HG03575 (cell line): ENCODE measurements around the gene RNF227.

ENCODE experiments used
- ATAC-seq: cut with Tn5 transposase; IDR thresholded peaks from one replicate; pipeline ENCODE4 v1.9.1; 2021; ENCODE audit not compliant: unreplicated experiment, insufficient number of reproducible peaks, low FRiP score; ENCODE audit errors: extremely low read depth

RNF227 gene

DNA sequence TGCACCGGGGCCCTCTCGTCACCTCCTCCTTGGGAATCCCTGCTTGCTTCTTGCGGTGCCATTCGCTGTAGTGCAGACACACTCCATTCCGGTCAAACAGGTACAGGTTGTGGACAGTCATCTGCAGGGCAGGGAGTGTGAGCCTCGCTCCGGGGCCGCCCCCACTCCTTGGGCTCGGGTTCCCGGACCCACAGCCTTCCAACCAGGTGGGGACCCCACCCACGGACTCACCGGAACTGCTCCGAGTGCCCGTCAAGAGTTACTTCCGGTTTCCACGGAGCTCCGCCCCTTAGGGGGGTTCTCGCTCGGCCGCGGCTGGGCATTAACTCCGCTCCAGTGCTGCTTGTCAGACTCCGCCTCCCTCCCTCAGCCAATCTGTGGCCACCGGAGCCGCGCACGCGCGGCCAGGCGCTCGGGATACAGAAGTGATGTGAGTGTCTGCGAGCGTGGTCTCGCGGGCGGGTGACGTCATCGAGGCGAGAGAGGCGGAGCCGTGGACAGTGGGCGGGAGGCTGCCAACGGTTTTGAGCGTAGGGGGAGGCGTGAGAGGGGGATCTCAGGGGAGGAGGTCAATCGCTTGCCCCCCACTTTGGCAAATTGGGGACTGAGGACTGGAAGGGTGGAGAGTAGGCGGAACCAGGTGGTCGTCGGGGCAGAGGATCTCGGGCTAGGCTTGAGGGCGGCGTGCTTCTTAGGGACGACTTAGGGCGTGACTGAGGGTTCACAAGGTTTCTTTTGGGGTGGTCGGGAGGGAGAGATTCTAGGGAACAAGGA is 15.8 kb upstream of the RNF227 start, which contains the start of the genes CNTROB and TRAPPC1:
CNTROB (plus strand) TSS at position 498 of the 774 bp plus-strand sequence. CDS start 874 bp downstream, outside the sequence.
TRAPPC1 (minus strand) TSS at position 238 of the 774 bp plus-strand sequence; CDS start at position 121, 117 bp downstream.
- peak; percentile 45 for ATAC-seq

DNA sequence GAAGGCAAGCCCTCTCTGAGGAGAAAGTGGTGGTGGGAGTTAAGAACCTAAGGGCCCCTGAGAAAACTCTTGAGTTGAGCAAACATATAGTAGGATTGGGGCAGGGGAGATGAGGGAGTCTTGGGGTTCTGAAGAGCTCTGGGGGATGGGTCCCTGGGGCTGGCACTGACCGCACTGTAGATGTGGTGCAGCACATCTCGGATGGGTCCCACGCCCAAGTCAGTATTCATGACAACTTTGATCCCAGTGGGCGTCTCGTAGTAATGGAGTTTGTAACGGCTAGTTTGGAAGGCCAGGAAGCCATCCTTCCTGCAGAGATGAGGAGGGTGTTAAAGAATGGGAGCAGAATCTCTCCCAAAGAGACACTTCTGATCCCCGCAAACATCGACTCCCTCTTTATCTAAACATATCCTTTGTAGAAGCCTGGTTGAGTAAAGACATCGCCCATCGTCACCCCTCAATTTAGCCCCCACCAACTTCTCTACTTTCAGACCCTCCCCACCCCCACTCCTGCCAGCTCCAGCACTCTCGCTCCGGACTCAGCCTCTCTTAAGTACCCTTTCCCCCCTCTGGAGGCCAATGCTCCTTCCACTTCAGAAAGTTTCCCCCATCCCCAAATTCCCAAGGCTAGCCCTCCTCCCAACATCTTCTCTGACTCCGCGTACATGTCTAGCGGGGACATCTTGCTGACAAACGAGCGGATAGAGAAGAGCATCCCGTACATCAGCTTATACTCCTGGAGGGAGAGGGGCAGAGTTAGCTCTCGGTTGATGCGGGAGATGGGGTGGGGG is 14.9 kb upstream of the RNF227 start:
- no peak for ATAC-seq

DNA sequence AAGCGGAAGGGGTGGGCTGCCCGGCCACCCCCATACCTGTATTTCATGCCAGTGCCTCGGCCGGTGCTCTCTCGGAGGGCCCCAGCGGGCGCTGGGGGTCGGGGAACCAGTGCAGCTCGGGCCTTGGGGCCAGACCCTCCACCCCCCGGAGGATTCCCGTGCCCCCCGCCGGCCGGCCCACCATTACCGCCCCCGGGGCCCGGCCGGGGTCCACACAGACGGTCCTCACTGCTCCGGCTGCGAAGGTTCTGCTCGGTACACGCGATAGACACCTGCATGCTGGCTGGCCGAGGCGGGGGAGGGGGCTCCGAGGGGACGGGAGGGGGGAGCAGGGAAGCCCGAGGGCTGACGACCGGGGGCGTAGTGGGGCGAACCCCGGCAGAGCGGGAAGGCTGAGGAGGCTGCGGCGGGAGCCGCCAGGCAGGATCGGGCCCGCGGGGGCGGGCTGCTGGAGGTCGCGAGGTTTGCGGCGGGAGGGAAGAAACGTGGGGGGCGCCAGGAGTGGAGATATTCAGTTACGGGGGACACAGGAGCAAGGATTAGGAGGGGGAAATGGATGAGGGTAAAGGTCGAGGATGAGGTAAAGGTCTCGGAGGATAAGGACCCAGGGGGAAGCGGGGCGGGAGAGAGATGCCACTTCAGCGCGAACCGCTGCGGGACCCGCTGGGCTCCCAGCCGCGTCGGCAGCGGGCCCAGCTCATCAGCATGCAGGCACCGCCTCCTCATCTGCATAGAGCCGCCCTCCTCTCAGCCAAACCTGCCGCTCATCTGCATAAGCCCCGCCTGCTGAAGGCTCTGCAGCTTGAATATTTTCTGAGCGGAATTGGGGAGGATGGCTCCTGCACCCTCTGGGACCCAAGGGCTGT is 13.3 kb upstream of the RNF227 start, which contains the start of gene KCNAB3:
KCNAB3 (minus strand) TSS at position 699 of the 866 bp plus-strand sequence; CDS start at position 278, 421 bp downstream.
- ATAC-seq: no peak

DNA sequence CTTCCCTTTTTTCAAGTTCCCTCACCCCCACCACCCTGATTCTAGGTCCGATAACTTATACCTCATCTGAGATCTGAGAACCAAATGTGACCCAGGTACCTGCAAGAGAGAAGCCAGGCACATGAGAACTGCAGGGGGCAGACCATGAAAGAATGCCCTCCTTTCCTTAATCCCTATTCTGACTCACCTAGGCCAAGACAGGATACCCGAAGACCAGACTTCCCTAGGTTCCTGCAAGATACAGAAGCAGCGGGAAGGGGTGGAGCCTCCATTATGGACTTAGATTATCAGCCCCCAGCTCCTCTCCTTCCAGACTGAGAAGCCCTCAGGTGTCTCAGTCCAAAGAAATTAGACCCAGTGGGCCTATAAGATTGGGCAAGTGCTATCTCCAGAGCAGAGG is 11.5 kb upstream of the RNF227 start:
- no peak for ATAC-seq

DNA sequence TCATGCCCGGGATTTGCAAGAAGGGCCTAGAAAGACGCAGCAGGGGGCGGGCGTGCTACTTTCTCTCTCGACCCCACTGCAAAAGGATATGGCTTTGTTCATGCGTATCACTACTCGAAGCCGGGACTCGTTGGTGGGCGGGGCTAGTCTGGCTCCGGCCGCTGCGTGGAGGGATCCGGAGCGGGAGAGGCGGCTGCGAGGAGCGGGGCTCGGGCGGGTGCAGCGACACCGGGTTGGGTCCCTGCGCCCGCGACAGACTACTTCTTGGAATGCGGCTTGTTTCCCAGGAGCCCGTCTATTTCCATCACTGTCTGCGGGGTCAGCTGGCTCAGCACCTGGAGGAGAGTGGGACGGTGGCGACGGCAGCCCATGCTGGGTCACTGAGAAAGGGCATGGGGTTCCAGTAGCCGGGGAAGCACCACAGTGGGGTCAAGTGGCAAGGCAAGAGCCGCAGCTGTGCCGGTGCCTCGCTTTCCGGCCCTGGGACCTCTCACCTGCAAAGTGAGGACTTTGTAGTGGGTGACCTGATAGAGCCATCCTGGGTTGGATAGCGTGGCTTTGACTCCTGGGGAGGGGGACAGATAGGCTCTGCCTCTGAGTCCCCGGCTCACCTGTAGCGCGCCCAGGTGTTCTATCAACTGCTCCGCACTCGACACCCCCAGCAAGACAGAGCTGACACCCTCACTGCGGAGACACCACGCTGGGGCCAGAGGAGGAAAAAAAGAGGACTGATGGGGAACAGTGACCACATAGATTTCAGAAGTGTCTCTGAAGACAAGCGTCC is 6.9 kb upstream of the RNF227 start:
- ATAC-seq: no peak

DNA sequence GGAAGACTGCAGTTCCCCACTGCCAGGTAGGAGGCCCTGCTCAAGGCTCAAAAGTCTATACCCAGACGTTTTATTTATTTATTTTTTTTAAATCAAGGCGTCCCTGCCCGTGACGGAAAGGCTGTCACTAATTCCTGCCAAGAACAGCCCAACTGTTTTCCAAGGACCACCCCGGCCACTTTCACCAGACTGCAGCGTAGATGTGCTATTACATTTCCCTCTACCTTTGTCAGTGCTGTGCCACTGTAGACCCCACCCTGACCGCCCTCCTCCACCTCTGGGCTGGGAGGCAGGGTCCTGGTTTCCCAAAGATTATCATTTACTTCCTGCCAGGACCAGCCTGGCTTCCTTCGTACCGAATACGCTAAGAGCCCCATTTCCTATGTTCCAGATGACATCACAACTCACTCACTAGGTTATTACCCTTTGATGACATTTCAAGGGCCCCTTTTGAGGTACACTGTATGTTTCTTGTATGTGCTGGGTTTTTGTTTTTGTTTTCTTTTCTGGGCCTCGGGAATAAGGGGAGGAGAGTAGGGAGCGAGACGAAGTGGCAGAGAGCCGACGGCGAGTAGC is 6.3 kb upstream of the RNF227 start:
- no peak for ATAC-seq

DNA sequence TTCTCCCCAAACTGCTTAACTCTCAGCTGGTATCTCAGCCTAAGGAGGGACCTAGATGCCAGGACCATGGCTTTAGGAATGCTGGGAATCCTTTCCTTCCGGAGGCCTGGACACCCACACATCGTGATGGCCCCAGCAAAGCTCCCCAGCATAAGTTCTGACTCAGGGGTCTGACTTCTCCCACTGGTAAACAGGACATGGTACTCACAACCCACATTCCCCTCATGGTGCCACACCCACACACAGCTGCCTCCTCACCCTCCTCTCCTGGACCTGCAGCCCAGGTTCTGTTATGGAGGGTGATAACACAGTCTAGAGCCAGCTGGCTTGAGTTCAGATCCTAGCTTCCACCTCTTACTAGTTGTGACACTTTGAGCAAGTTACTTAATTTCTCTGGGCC is 719 bp upstream of the RNF227 start:
- ATAC-seq: no peak

DNA sequence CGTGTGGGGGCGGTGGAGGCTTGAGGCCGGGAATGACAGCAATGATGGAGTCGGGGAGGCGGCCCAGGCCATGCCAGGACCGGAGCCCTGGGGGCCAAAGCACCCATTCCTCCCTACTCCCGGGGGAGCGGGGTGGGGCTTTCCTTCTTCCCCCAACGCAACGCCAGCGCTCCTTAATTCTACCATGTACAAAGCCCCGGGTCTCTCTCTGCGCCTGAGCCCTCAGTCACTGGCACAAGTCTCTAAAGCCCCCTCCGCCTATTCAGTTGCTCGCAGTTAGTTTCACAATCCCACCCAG is 245 bp upstream of the RNF227 start:
- ATAC-seq: no peak

DNA sequence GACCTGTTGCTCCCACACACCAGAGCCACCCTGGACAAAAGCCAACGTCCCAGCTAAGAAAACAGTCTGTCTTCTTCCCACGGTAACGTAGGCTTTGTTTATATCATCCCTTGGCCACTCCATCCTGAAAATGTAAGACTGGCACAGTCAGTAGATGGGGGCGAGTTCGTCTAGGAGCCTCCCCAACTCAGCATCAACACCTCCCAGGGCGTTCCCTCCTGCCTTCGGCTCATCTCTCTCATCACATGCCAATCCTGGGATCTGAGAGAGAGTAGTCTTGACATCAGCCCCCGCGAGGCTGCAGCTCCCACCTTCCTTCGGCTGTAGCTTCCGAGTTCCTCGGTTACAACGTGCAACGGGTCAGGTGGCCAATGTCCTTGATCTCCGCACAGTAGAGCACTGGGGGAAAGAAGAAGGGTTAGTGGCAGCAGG is 894 bp downstream of the RNF227 start:
- no peak for ATAC-seq

DNA sequence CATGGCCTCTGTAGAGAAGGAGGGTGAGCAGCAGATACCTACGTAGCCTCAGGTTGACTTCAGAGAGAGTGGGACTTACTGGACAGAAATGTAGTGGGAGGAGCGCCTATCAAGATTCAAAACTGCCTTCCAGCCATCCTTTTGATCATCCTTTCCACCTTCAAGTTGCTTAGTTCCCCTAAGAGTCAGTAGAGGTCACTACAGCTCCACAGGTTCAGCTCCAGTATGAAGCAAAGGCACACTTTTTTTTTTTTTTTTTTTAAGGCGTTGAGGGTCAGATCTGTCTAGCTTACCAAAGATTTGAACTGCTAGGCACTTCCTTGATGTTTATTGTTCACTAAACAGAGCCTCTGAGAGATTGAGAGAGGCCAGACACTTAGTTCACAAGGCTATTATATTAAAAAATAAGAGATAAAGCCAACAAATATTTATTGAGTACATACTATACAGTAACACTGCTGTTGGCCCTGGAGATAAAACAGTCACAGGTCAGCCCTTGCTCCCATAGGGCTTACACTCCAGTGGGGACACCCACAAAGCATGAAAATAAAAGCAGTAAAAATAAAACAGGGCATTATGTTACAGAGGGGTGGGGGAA is 3.1 kb downstream of the RNF227 start:
- ATAC-seq: no peak

DNA sequence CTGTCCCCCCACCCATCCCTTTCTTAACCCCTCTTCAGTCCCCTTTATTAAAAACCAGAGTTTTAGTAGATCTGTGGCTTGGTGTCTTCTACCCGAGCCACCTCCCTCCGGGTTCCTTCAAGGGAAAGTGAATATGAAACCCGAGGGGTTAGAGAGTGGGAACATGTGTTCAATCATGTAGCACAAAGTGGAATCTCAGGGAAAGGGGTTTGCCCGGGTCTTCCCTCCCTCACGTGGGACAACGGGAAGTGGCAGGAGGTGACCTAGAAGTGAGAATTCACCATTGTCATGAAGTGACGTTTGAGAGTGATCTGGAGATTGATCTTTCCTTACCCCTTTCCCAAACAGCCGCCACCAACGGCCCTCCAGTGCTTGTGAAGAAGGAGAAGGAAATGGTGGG is 5.0 kb downstream of the RNF227 start:
- no peak for ATAC-seq

DNA sequence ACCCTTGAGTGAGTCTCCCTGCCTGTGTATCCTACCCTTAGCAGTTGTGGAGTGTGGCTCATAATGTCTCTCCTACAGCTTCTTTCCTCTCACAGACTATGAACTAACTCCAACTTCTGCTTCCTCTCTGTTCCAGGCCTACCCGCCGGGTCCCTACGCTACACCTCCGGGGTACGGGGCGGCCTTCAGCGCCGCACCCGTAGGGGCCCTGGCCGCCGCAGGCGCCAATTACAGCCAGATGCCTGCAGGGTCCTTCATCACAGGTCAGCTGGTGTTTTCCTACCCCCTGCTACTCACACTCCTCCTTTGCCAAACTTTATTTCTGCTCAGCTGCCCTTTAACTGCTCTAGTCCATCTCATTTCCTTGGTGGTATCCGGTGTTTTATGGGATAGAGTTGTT is 5.4 kb downstream of the RNF227 start:
- no peak for ATAC-seq

DNA sequence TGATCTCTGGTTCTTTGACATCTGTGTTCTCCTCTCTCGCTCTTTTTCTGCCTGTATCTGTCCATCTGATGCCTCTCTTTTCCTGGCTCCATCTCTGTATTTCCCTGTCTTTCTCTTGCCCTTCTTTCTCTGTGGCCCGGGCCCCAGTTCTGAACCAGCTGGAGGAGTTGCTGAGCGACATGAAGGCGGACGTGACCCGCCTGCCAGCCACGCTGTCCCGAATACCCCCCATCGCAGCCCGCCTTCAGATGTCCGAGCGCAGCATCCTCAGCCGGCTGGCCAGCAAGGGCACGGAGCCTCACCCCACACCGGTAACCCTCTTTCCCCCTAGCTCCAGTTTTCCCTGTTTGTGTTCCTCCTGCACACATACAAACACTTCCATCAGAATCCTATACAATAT is 5.8 kb downstream of the RNF227 start:
- no peak for ATAC-seq

DNA sequence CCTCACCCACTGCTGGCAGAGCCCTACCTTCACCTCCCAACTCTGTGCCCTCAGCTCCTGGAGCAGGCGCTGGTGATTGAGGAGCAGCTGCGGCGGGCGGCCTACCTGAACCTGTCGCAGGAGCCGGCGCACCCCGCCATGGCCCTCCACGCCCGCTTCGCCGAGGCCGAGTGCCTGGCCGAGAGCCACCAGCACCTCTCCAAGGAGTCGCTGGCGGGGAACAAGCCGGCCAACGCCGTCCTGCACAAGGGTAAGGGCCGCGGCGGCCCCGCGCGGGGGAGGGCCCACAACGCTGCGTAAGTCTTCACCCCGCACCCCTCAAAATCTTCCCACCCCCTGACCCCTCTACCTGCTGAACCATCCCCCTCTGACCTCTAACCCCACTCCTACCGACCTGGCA is 7.0 kb downstream of the RNF227 start:
- no peak for ATAC-seq

DNA sequence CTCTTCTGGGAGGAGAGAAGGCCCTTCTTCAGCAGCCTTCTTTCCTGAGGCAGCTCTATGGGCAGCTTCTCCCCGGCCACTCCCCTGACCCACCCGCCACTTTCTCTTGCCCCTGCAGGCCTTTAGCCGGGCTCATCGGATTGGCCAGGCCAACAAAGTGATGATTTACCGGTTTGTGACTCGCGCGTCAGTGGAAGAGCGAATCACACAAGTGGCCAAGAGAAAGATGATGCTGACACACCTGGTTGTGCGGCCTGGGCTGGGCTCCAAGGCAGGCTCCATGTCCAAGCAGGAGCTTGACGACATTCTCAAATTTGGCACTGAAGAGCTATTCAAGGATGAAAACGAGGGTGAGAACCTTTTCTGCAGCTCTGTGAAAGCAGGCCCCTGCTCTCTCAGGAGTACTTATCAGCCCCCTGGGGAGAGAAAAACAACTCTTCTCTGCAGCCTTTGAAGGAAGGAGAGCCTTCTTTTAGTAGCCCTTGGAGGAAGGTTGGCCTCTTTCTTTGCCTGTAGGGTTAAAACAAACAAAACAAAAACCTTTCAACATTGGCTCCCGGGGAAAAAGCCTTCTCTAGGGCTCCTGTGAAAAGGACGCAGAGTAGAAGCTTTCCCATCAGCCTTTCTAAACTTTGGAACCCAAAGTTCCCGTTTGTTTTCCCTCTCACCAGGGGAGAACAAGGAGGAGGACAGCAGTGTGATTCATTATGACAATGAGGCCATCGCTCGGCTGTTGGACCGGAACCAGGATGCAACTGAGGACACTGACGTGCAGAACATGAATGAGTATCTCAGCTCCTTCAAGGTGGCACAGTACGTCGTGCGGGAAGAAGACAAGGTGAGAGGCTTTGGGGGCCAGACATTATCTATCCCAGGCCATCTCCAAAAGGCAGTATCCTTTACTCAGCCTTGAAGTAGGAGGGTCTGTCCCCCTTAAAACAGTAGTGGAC is 12.7 kb downstream of the RNF227 start:
- no peak for ATAC-seq

DNA sequence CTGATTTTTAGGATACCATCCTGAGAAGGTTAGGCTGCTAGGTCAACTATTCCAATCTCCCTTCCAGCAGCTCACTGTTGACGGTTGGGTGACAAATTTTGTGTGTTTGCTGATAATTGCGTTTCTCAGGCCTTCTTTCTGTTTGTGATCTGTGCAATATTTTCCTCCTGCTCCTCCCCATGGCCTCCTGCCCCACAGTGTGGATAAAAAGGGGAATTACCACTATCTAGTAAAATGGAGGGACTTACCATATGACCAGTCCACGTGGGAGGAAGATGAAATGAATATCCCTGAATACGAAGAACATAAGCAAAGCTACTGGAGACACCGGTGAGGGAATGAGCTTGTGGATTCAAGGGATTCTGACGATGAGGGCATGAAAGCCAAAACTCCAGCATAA is 18.3 kb downstream of the RNF227 start:
- ATAC-seq: no peak

DNA sequence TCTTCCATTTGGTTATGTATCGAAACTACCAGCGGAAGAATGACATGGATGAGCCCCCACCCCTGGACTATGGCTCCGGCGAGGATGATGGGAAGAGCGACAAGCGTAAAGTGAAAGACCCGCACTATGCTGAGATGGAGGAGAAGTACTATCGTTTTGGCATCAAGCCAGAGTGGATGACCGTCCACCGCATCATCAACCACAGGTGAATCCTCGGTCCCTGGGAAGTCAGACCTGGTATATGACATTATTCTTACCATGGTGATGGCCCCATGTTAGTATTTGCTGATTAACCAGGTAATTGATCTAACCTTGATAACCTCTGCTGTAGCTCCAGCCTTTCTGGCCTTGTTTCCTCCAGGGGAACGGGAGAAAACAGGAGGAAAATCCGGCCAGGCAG is 19.0 kb downstream of the RNF227 start:
- ATAC-seq: no peak
